ENCODE data around the gene USP44. TPM values are rescaled to one million over a fixed set of nuclear protein-coding genes. Genes with fewer than 3 reads are reported as not detected.

The USP44 gene
- total RNA-seq, 3 donors from 2014 or later, result 3.7 to 8.2 (median 3.9) TPM

DNA sequence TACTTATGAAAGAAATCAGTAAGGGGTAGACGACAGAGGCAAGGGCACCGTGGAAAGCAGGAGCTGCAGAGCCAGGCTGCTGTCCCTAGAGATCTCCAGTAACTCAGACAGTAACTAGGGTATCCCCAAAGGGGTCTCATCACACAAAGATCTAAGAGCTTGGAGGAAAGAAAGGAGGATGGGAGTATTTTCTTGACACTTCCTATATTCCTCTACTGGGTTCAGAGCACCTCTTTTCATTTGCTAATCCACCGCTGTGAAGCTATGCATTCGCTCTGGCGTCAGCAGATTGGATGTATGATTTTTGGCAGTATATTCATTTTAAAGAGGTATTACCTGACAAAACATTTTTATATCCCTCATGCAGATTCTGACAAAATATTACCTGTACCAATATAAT is 12.6 kb downstream of the USP44 start:
- intact Hi-C loops (cut with DNase I; ENCODE audit: low total_unique reads), result loop anchor here (10.0 kb wide), 1 partner anchor 424 kb away; no protein-coding TSS in a partner anchor
- no peak overlapping the region for H3K4me3 ChIP-seq
- DNase-seq (ENCODE audit: low spot score in 2 of 2), result no peak
- no peaks in the 10 kb centered on the region for H3K4me1 ChIP-seq
- no peaks in the 10 kb centered on the region for H3K36me3 ChIP-seq
- H3K27me3 ChIP-seq, result no peaks in the 10 kb centered on the region
- TF ChIP-seq POLR2AphosphoS5 (IDR thresholded peaks at IDR 0.05) (no peak), POLR2A (IDR thresholded peaks at IDR 0.05) (no peak)
- TF ChIP-seq, protein P1, sequence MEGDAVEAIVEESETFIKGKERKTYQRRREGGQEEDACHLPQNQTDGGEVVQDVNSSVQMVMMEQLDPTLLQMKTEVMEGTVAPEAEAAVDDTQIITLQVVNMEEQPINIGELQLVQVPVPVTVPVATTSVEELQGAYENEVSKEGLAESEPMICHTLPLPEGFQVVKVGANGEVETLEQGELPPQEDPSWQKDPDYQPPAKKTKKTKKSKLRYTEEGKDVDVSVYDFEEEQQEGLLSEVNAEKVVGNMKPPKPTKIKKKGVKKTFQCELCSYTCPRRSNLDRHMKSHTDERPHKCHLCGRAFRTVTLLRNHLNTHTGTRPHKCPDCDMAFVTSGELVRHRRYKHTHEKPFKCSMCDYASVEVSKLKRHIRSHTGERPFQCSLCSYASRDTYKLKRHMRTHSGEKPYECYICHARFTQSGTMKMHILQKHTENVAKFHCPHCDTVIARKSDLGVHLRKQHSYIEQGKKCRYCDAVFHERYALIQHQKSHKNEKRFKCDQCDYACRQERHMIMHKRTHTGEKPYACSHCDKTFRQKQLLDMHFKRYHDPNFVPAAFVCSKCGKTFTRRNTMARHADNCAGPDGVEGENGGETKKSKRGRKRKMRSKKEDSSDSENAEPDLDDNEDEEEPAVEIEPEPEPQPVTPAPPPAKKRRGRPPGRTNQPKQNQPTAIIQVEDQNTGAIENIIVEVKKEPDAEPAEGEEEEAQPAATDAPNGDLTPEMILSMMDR (IDR thresholded peaks at IDR 0.05), result no peak
- H3K9me3 ChIP-seq, result no peaks in the 10 kb centered on the region
- no peak overlapping the region for H3K27ac ChIP-seq

DNA sequence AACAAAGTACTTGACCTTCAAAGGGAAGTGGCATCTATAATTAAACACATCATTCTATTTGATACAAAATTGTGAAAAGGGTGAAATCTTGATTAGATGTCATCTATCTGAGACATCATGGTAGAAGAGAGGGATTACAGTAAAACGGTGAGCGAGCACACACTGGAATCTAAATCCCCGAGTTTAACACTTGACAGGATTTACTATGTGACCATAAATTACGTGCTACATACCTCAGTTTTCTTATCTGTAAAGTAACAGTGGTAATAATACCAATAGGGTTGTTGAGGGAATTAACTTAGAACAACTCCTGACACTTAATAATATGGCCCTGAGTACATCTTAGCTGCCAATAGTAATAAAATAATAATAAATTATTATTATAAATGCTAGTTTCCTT is 13.3 kb downstream of the USP44 start:
- Histone ChIP-seq H3K27me3 (no peaks in the 10 kb centered on the region), H3K9me3 (no peaks in the 10 kb centered on the region), H3K27ac (no peak overlapping the region), H3K36me3 (no peaks in the 10 kb centered on the region), H3K4me3 (no peak overlapping the region), H3K4me1 (no peaks in the 10 kb centered on the region)
- no peak for DNase-seq (ENCODE audit: low spot score in 2 of 2)
- intact Hi-C loops (cut with DNase I; ENCODE audit: low total_unique reads), result loop anchor here (10.0 kb wide), 1 partner anchor 423 kb away; no protein-coding TSS in a partner anchor
- TF ChIP-seq POLR2A (IDR thresholded peaks at IDR 0.05), result no peak
- no peak for TF ChIP-seq POLR2AphosphoS5 (IDR thresholded peaks at IDR 0.05)
- TF ChIP-seq, protein P1 (IDR thresholded peaks at IDR 0.05), result no peak

DNA sequence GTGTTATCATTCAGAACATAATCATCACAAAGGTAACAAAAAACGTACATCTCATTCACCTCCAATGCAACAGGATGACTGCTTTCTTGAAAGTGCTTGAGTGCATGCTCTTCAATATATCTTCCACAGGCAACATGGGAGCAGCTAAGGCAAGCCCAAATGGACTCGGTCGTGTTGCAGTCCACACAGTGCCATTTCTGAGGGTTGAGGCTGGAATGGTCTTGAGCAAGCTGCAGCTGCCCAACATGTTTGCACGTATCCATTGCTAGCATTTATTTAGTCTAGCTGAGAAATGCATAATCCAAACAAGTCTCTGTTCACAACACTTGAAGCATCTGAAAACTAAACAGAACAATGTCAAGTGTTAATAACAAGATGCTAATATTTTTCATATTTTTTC is 17.3 kb downstream of the USP44 start:
- no peaks in the 10 kb centered on the region for H3K4me1 ChIP-seq
- intact Hi-C loops (cut with DNase I; ENCODE audit: low total_unique reads), result loop anchor here (10.0 kb wide), 1 partner anchor 419 kb away; no protein-coding TSS in a partner anchor
- H3K4me3 ChIP-seq, result no peak overlapping the region
- H3K36me3 ChIP-seq, result no peaks in the 10 kb centered on the region
- no peaks in the 10 kb centered on the region for H3K27me3 ChIP-seq
- TF ChIP-seq, protein P1 (IDR thresholded peaks at IDR 0.05), result no peak
- TF ChIP-seq POLR2AphosphoS5 (IDR thresholded peaks at IDR 0.05) (no peak), POLR2A (IDR thresholded peaks at IDR 0.05) (no peak)
- DNase-seq (ENCODE audit: low spot score in 2 of 2), result no peak
- H3K27ac ChIP-seq, result no peak overlapping the region
- no peaks in the 10 kb centered on the region for H3K9me3 ChIP-seq

DNA sequence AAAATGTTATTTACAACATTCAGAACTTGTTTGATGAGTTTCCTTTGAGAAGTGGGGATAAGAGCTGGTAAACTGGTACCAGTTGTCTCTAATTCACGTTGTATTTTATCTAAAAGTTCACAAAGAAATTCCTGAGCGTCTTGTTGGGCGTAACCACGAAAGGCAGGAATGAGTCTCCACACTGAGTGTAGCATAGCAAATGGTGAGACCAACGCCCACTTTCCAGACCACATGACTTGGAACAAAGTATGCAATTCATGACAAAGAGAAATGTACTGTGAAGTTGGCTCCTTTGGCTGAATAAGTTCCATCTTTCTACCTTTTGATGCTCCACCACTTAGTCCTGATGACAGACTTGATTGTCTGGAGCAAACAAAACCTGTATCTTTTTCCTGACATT is 18.4 kb downstream of the USP44 start:
- Histone ChIP-seq H3K27ac (no peak overlapping the region), H3K4me1 (no peaks in the 10 kb centered on the region), H3K4me3 (no peak overlapping the region), H3K27me3 (no peaks in the 10 kb centered on the region), H3K9me3 (no peaks in the 10 kb centered on the region), H3K36me3 (no peaks in the 10 kb centered on the region)
- intact Hi-C loops (cut with DNase I; ENCODE audit: low total_unique reads), result loop anchor here (10.0 kb wide), 1 partner anchor 418 kb away; no protein-coding TSS in a partner anchor
- TF ChIP-seq, protein P1 (IDR thresholded peaks at IDR 0.05), result no peak
- TF ChIP-seq POLR2AphosphoS5 (IDR thresholded peaks at IDR 0.05), result no peak
- no peak for TF ChIP-seq POLR2A (IDR thresholded peaks at IDR 0.05)
- DNase-seq (ENCODE audit: low spot score in 2 of 2), result no peak

DNA sequence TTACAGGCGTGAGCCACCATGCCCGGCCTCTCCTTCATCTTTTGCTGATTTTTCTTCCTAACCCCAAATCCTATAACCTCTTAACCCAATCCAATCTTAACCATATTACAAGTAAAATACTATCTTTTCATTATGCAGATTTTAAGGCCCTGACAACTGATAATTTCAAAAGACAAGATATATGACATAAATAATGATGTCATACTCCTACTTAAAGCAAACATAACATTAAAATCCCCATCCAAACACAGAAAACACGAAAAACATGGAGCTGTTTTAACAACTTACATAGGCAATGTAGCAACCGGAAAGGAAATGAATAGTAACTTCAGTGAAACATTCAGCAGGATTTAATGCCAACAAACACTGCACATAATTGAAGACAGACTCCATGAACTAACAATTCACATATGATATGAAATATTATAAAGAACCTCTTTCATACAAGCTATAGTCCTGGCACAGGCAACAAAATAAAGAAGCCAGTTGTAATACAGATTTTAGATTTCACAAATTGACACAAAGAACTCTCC is 21.5 kb downstream of the USP44 start:
- Histone ChIP-seq H3K27me3 (no peaks in the 10 kb centered on the region), H3K9me3 (no peaks in the 10 kb centered on the region), H3K4me3 (no peak overlapping the region), H3K4me1 (no peaks in the 10 kb centered on the region), H3K27ac (no peak overlapping the region), H3K36me3 (no peaks in the 10 kb centered on the region)
- no peak for TF ChIP-seq POLR2A (IDR thresholded peaks at IDR 0.05)
- intact Hi-C loops (cut with DNase I; ENCODE audit: low total_unique reads), result loop anchor here (10.0 kb wide), 1 partner anchor 415 kb away; no protein-coding TSS in a partner anchor
- no peak for DNase-seq (ENCODE audit: low spot score in 2 of 2)

All from breast epithelium (tissue), 4 donors.